BLaER1 (cell line): ENCODE results near the gene RPL22.

Experiments used
- H3K27ac ChIP-seq: shearing (Covaris generic); formaldehyde crosslinking; 2 replicates; pipeline ENCODE4 v1.8.1; 2022
- H3K27me3 ChIP-seq: shearing (Covaris generic); formaldehyde crosslinking; 2 replicates; pipeline ENCODE4 v1.8.1; 2022
- H3K36me3 ChIP-seq: shearing (Covaris generic); formaldehyde crosslinking; 2 replicates; pipeline ENCODE4 v1.8.1; 2022
- H3K4me1 ChIP-seq: shearing (Covaris generic); formaldehyde crosslinking; 2 replicates; pipeline ENCODE4 v1.8.1; 2022
- H3K4me2 ChIP-seq: shearing (Covaris generic); formaldehyde crosslinking; 2 replicates; pipeline ENCODE4 v1.8.1; 2022
- H3K4me3 ChIP-seq: shearing (Covaris generic); formaldehyde crosslinking; 2 replicates; pipeline ENCODE4 v1.8.1; 2022
- H3K9ac ChIP-seq: shearing (Covaris generic); formaldehyde crosslinking; 2 replicates; pipeline ENCODE4 v1.8.1; 2022
- H3K9me3 ChIP-seq: shearing (Covaris generic); formaldehyde crosslinking; 2 replicates; pipeline ENCODE4 v1.8.1; 2022
- H4K20me1 ChIP-seq: shearing (Covaris generic); formaldehyde crosslinking; 2 replicates; pipeline ENCODE4 v1.8.1; 2022
- Cebpa-rat ChIP-seq: shearing (Covaris generic); IDR thresholded peaks from 2 replicates; pipeline ENCODE4 v1.8.1; 2022

RPL22 gene

GRCh38 chr1:6212193-6212959, 13.0 kb upstream of the RPL22 start:
- H3K4me3 ChIP-seq: peak overlapping the region; percentile 44; the same call in 1 of the 2 replicates
- H4K20me1 ChIP-seq: no peaks in the 10 kb centered on the region
- peaks cover 57% of the 10 kb centered on the region for H3K4me1 ChIP-seq
- no peaks in the 10 kb centered on the region for H3K36me3 ChIP-seq
- peak overlapping the region; percentile 38; the same call in 1 of the 2 replicates for H3K9ac ChIP-seq
- H3K4me2 ChIP-seq: peak overlapping the region; percentile 93
- peak overlapping the region; percentile 64 for H3K27ac ChIP-seq
- peaks cover 10% of the 10 kb centered on the region; the same call in 1 of the 2 replicates for H3K9me3 ChIP-seq
- TF ChIP-seq Cebpa-rat: no peak
- peaks cover 20% of the 10 kb centered on the region for H3K27me3 ChIP-seq

GRCh38 chr1:6211731-6212130, 12.3 kb upstream of the RPL22 start:
- Histone ChIP-seq H4K20me1 (no peaks in the 10 kb centered on the region), H3K36me3 (no peaks in the 10 kb centered on the region), H3K9ac (0 out of 2 replicates have a peak overlapping the region, but pooled peaks have one; percentile 38), H3K4me3 (no peak overlapping the region), H3K27ac (peak overlapping the region; percentile 64), H3K27me3 (peaks cover 26% of the 10 kb centered on the region), H3K4me2 (peak overlapping the region; percentile 93), H3K9me3 (peaks cover 10% of the 10 kb centered on the region; the same call in 1 of the 2 replicates), H3K4me1 (peaks cover 50% of the 10 kb centered on the region)
- TF ChIP-seq Cebpa-rat: no peak

- Histone ChIP-seq H3K4me3 (no peak overlapping the region), H3K27ac (peak overlapping the region; percentile 64; the same call in 1 of the 2 replicates), H3K4me2 (peak overlapping the region; percentile 93), H3K27me3 (peaks cover 36% of the 10 kb centered on the region), H4K20me1 (no peaks in the 10 kb centered on the region), H3K9me3 (peaks cover 10% of the 10 kb centered on the region; the same call in 1 of the 2 replicates), H3K36me3 (no peaks in the 10 kb centered on the region), H3K9ac (no peak overlapping the region), H3K4me1 (peaks cover 58% of the 10 kb centered on the region)
- no peak for TF ChIP-seq Cebpa-rat
Measured at GRCh38 chr1:6210591-6211355, 11.4 kb upstream of the RPL22 start.

DNA sequence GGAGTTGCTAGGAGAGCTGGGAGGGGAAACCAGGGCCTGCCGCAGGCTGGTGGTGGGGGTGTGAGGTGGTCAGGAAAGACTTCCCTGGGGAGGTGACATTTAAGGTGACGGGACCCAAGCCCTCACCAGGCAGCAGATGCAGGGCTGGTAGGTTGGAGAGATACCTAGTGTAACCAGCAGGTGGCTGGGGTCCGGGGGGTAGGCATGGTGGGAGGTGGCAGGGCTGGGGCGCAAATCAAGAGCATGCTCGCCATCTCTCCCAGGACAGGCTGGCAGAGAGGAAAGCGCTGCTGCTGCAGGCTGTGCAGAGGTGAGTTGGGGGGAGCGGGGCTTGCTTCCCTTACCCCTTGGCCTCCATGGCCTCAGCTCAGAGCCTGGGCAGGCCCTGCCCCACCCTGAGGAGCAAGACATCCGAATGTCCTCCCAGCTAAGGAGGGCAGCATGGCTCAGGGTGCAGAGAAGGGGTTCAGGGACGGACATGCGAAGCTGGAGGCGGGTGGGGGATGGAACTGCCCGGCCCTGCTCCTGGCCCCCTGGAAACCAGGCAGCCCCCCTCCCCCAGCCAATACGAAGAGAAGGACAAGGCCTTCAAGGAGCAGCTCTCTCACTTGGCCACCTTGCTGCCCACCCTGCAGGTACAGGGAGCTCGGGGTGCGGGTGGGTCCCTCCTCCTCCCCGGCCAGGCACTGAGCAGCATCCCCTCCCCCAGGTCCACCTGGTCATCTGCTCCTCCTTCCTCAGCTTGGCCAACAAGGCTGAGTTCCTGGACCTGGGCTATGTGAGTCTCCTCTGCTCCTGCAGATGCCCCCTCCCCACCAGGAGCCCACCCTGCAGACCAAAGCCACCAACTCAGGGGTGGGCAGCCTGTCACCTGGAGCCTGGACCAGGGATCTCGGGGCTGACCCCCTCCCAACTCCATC, 10.5 kb upstream of the RPL22 start:
- Histone ChIP-seq H3K4me3 (peak overlapping the region; percentile 55), H3K9me3 (peaks cover 10% of the 10 kb centered on the region; the same call in 1 of the 2 replicates), H3K9ac (peak overlapping the region; percentile 50; the same call in 1 of the 2 replicates), H3K27ac (no peak overlapping the region), H3K4me1 (peaks cover 62% of the 10 kb centered on the region), H3K4me2 (peak overlapping the region; percentile 93), H4K20me1 (no peaks in the 10 kb centered on the region), H3K27me3 (peaks cover 44% of the 10 kb centered on the region), H3K36me3 (no peaks in the 10 kb centered on the region)
- no peak for TF ChIP-seq Cebpa-rat

DNA sequence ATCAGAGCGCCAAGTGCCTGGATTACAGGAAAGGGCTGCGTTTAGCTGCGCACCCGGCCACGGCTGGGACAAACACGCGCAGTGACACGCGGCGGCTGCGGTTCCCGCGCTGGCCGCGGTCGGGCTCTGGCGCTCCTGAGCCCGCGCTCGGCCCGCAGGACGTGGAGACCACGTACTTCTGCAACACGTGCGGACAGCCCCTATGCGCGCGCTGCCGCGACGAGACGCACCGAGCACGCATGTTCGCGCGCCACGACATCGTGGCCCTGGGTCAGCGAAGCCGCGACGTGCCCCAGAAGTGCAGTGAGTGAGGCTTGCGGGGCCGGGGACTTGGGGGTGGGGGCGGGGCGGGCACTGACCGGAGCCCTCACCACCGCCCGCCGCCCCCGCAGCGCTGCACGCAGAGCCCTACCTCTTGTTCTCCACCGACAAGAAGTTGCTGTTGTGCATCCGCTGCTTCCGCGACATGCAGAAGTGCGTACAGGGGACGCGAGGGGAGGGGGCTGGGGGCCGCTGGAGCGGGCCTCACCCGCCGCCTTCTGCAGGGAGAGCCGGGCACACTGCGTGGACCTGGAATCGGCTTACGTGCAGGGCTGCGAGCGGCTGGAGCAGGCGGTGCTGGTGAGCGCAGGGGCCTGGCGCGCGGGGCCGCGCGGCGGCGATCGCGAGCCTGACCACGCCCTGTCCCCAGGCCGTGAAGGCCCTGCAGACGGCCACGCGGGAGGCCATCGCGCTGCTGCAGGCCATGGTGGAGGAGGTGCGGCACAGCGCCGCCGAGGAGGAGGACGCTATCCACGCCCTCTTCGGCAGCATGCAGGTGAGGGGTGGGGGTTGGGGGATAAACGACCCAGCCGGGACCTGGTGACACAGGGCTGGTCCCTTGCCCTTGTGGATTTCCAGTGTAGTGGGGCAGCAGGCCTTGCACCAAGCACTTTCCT, 9.6 kb upstream of the RPL22 start:
- H3K4me3 ChIP-seq: peak overlapping the region; percentile 55
- TF ChIP-seq Cebpa-rat: no peak
- no peak overlapping the region for H3K27ac ChIP-seq
- H3K4me1 ChIP-seq: peaks cover 62% of the 10 kb centered on the region
- peaks cover 5% of the 10 kb centered on the region; the same call in 1 of the 2 replicates for H3K9me3 ChIP-seq
- H3K4me2 ChIP-seq: peak overlapping the region; percentile 93
- peaks cover 54% of the 10 kb centered on the region for H3K27me3 ChIP-seq
- H4K20me1 ChIP-seq: no peaks in the 10 kb centered on the region
- no peaks in the 10 kb centered on the region for H3K36me3 ChIP-seq
- peak overlapping the region; percentile 50; the same call in 1 of the 2 replicates for H3K9ac ChIP-seq

DNA sequence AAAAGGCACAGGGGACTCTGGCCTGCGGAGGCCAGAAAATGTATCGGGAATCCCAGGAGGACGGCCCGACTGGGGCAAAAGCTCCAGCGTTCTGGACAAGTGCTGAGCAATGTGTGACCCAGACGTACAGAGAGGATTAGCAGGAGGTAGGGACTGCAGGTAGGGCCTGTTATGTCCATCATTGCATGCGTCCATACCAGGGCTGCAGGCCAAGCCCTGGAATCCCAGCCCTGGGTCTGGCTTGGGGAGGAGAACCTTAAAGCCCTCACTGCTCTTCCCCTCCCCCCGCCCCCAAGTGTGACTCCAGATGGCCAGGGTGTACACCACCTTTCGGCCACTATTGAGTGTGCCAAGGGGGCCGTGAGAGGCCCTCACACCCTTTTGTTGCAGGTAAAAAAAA, 8.5 kb upstream of the RPL22 start:
- H3K9ac ChIP-seq: no peak overlapping the region
- H3K4me2 ChIP-seq: no peak overlapping the region
- H3K4me3 ChIP-seq: no peak overlapping the region
- H3K27ac ChIP-seq: no peak overlapping the region
- H3K27me3 ChIP-seq: peaks cover 54% of the 10 kb centered on the region
- no peaks in the 10 kb centered on the region for H4K20me1 ChIP-seq
- H3K9me3 ChIP-seq: no peaks in the 10 kb centered on the region
- no peaks in the 10 kb centered on the region for H3K36me3 ChIP-seq
- peaks cover 54% of the 10 kb centered on the region for H3K4me1 ChIP-seq
- no peak for TF ChIP-seq Cebpa-rat

GRCh38 chr1:6207075-6207885, 7.9 kb upstream of the RPL22 start:
- Histone ChIP-seq H3K4me2 (no peak overlapping the region), H3K36me3 (no peaks in the 10 kb centered on the region), H3K9ac (no peak overlapping the region), H3K27ac (no peak overlapping the region), H3K9me3 (no peaks in the 10 kb centered on the region), H3K4me3 (no peak overlapping the region), H3K27me3 (peaks cover 54% of the 10 kb centered on the region), H4K20me1 (no peaks in the 10 kb centered on the region), H3K4me1 (peaks cover 47% of the 10 kb centered on the region)
- TF ChIP-seq Cebpa-rat: no peak

GRCh38 chr1:6206520-6206855, 7.1 kb upstream of the RPL22 start:
- Histone ChIP-seq H3K27ac (no peak overlapping the region), H3K9ac (no peak overlapping the region)

More at GRCh38 chr1:6206520-6206855, 7.1 kb upstream of the RPL22 start:
- Histone ChIP-seq H3K36me3 (no peaks in the 10 kb centered on the region), H4K20me1 (no peaks in the 10 kb centered on the region), H3K4me3 (peak overlapping the region; percentile 60), H3K9me3 (no peaks in the 10 kb centered on the region), H3K4me2 (peak overlapping the region; percentile 85), H3K27me3 (peaks cover 54% of the 10 kb centered on the region), H3K4me1 (peaks cover 39% of the 10 kb centered on the region)
- TF ChIP-seq Cebpa-rat: no peak
